ENCODE results near the gene ADAM8. TPM values are rescaled to one million over a fixed set of nuclear protein-coding genes. Genes with fewer than 3 reads are reported as not detected.

ADAM8 gene
- total and polyA plus RNA-seq, 2 of the 8 experiments (the other 6 are each of a cell fraction or from before 2014, with no cell fraction given): 4.6 TPM

GRCh38 chr10:133297504-133297903, 20.8 kb upstream of the ADAM8 start (continued):
- TF ChIP-seq CTCF (IDR thresholded peaks at IDR 0.05; ENCODE audit: control extremely low read depth in 1 of 3, insufficient read depth in 1 of 3, low read depth in 1 of 3, low read length in 3 of 3) (no peak), CHD1 (IDR thresholded peaks at IDR 0.05; ENCODE audit: low read depth, low read length) (no peak), TAF7 (optimal IDR thresholded peaks at IDR 0.05; ENCODE audit: borderline replicate concordance, low read depth, low read length) (no peak), E2F6 (IDR thresholded peaks at IDR 0.05) (no peak), JUN (IDR thresholded peaks at IDR 0.05; ENCODE audit: low read depth, low read length) (no peak), TCF12 (IDR thresholded peaks at IDR 0.05; ENCODE audit: low read depth, low read length) (no peak)
